H1 (cell line): Measurements from ENCODE around the gene FRK. TPM values are rescaled to one million over a fixed set of nuclear protein-coding genes. Genes with fewer than 3 reads are reported as not detected.

ENCODE experiments used
- CTCF ChIA-PET: fragments of 300-600 bp; sonication (Branson Sonifier 250); formaldehyde crosslinking; loops from one replicate; lab custom pipeline; 2021; ENCODE audit not compliant: partially characterized antibody; lab: Charles Lee
- POLR2A ChIA-PET: fragments of 300-600 bp; sonication (Branson Sonifier 250); formaldehyde crosslinking; loops from one replicate; lab custom pipeline; 2021; ENCODE audit warnings: inconsistent platforms; ENCODE audit not compliant: partially characterized antibody; lab: Charles Lee
- DNase-seq, 2 experiments: peaks; one replicate each; pipeline versions ENCODE4 v3.0.0 to v3.0.0-alpha.2; 2010 to 2022; ENCODE audit warnings: low spot score in 2 of 2, low read depth in 1 of 2, mixed read lengths in 1 of 2
- FAIRE-seq: peaks from 2 replicates; lab custom pipeline; 2011; peaks lifted over from hg19 to GRCh38; lab: Jason Lieb, UNC
- H2AFZ ChIP-seq: 2 replicates; pipeline ENCODE4 v1.8.1; 2012; ENCODE audit warnings: low read length, inconsistent platforms
- H2AK5ac ChIP-seq: 2 replicates; pipeline ENCODE4 v1.6.1; 2013; ENCODE audit warnings: low read depth, low read length
- H2BK120ac ChIP-seq: replicated peaks from 2 replicates; pipeline ENCODE3; 2013; ENCODE audit warnings: low read depth, low read length, inconsistent platforms
- H2BK12ac ChIP-seq: 2 replicates; pipeline ENCODE4 v1.6.1; 2013; ENCODE audit warnings: low read depth, low read length
- H2BK15ac ChIP-seq: 2 replicates; pipeline ENCODE4 v1.6.1; 2013; ENCODE audit warnings: low read length
- H2BK20ac ChIP-seq: 2 replicates; pipeline ENCODE4 v1.6.1; 2013; ENCODE audit warnings: low read length
- H2BK5ac ChIP-seq: 2 replicates; pipeline ENCODE4 v1.6.1; 2013; ENCODE audit warnings: low read depth, low read length
- H3K14ac ChIP-seq: 2 replicates; pipeline ENCODE4 v1.6.1; 2013; ENCODE audit warnings: inconsistent platforms; ENCODE audit not compliant: insufficient read length
- H3K18ac ChIP-seq: 2 replicates; pipeline ENCODE4 v1.6.1; 2013; ENCODE audit warnings: low read length; ENCODE audit errors: extremely low read depth
- H3K23ac ChIP-seq: 2 replicates; pipeline ENCODE4 v1.6.1; 2013; ENCODE audit warnings: inconsistent platforms; ENCODE audit not compliant: insufficient read length
- H3K23me2 ChIP-seq: 2 replicates; pipeline ENCODE4 v1.6.1; 2013; ENCODE audit warnings: low read depth, low read length
- H3K27ac ChIP-seq: 2 replicates; pipeline ENCODE4 v1.6.1; 2011; ENCODE audit warnings: low read depth, low read length, inconsistent platforms
- H3K27me3 ChIP-seq, 4 experiments: replicated peaks in 1 of 4; 1 replicate in 1 of 4; 2 replicates in 3 of 4; pipeline versions ENCODE4 v1.6.1 to v1.8.1; 2011 to 2013; ENCODE audit warnings: low read length in 3 of 4, mild to moderate bottlenecking in 3 of 4, inconsistent platforms in 2 of 4, mixed read lengths in 2 of 4, moderate library complexity in 1 of 4; ENCODE audit not compliant: control insufficient read depth in 3 of 4, insufficient read depth in 3 of 4; ENCODE audit errors: extremely low read depth in 1 of 4
- H3K36me3 ChIP-seq, 4 experiments: 2 replicates each; pipeline versions ENCODE4 v1.6.1 to v1.8.1; 2011 to 2013; ENCODE audit warnings: mild to moderate bottlenecking in 4 of 4, low read length in 3 of 4, moderate library complexity in 2 of 4, control low read depth in 1 of 4, inconsistent platforms in 1 of 4; ENCODE audit not compliant: insufficient read depth in 4 of 4, control insufficient read depth in 2 of 4
- H3K4ac ChIP-seq: replicated peaks from 2 replicates; pipeline ENCODE3; 2013; ENCODE audit warnings: low read length, low read depth, mixed read lengths, inconsistent platforms; ENCODE audit not compliant: insufficient read length
- H3K4me1 ChIP-seq, 4 experiments: replicated peaks in 1 of 4; 1 replicate in 1 of 4; 2 replicates in 3 of 4; pipeline versions ENCODE4 v1.6.1 to v1.8.1; 2011 to 2013; ENCODE audit warnings: low read length in 3 of 4, inconsistent platforms in 2 of 4, mixed read lengths in 1 of 4; ENCODE audit not compliant: insufficient read depth in 4 of 4, control insufficient read depth in 3 of 4
- H3K4me2 ChIP-seq, 2 experiments: 2 replicates each; pipeline versions ENCODE4 v1.6.1 to v1.8.1; 2011 to 2013; ENCODE audit warnings: low read depth in 2 of 2, low read length in 2 of 2, control low read depth in 1 of 2, inconsistent platforms in 1 of 2, mild to moderate bottlenecking in 1 of 2; ENCODE audit not compliant: insufficient read depth in 1 of 2
- H3K4me3 ChIP-seq, 4 experiments: fragments of 200-600, 300-600 bp in 1 of 4; sonication (generic), shearing (Covaris generic), sonication (Bioruptor Twin) in 1 of 4; 2 replicates each; pipeline versions ENCODE4 v1.5.1 to v1.8.1; 2011 to 2016; ENCODE audit warnings: low read length in 4 of 4, low read depth in 3 of 4, control low read depth in 2 of 4, inconsistent platforms in 2 of 4, mild to moderate bottlenecking in 2 of 4, mixed read lengths in 1 of 4, moderate library complexity in 1 of 4; ENCODE audit not compliant: insufficient read depth in 2 of 4; ENCODE audit errors: extremely low read depth in 1 of 4
- H3K56ac ChIP-seq: replicated peaks from 2 replicates; pipeline ENCODE3; 2013; ENCODE audit warnings: low read depth, mild to moderate bottlenecking, mixed read lengths, low read length, inconsistent platforms; ENCODE audit not compliant: insufficient read length
- H3K79me1 ChIP-seq: 2 replicates; pipeline ENCODE4 v1.6.1; 2013; ENCODE audit warnings: low read depth, low read length, control low read depth
- H3K79me2 ChIP-seq, 2 experiments: 2 replicates each; pipeline versions ENCODE4 v1.6.1 to v1.8.1; 2012 to 2013; ENCODE audit warnings: low read length in 2 of 2, mild to moderate bottlenecking in 2 of 2, inconsistent platforms in 1 of 2; ENCODE audit not compliant: insufficient read depth in 2 of 2, control insufficient read depth in 1 of 2
- H3K9ac ChIP-seq, 4 experiments: replicated peaks in 1 of 4; 1 replicate in 1 of 4; 2 replicates in 3 of 4; pipeline versions ENCODE4 v1.6.1 to v1.8.1; 2011 to 2013; ENCODE audit warnings: low read depth in 3 of 4, low read length in 3 of 4, control low read depth in 2 of 4, mild to moderate bottlenecking in 2 of 4, moderate library complexity in 2 of 4, inconsistent platforms in 1 of 4; ENCODE audit errors: extremely low read depth in 1 of 4
- H3K9me3 ChIP-seq, 2 experiments: 2 replicates each; pipeline versions ENCODE4 v1.6.1 to v1.8.1; 2012 to 2013; ENCODE audit warnings: mild to moderate bottlenecking in 2 of 2, moderate library complexity in 2 of 2, control low read depth in 1 of 2, inconsistent platforms in 1 of 2, low read depth in 1 of 2, low read length in 1 of 2, mixed read lengths in 1 of 2; ENCODE audit not compliant: insufficient read depth in 2 of 2
- H4K20me1 ChIP-seq, 2 experiments: replicated peaks in 1 of 2; 2 replicates each; pipeline versions ENCODE3 to v1.8.1; 2011 to 2013; ENCODE audit warnings: inconsistent platforms in 2 of 2, low read length in 2 of 2, mild to moderate bottlenecking in 1 of 2; ENCODE audit not compliant: insufficient read depth in 2 of 2, control insufficient read depth in 1 of 2
- H4K5ac ChIP-seq: 2 replicates; pipeline ENCODE4 v1.6.1; 2013; ENCODE audit warnings: low read length, low read depth, mixed read lengths, inconsistent platforms; ENCODE audit not compliant: insufficient read length
- H4K8ac ChIP-seq: 2 replicates; pipeline ENCODE4 v1.8.0; 2013; ENCODE audit warnings: mild to moderate bottlenecking, moderate library complexity, low read length, inconsistent platforms; ENCODE audit not compliant: insufficient read depth; ENCODE audit errors: extremely low read depth
- H4K91ac ChIP-seq: replicated peaks from 2 replicates; pipeline ENCODE3; 2013; ENCODE audit warnings: low read length, mixed read lengths, inconsistent platforms; ENCODE audit not compliant: insufficient read length
- CREB1 ChIP-seq: IDR thresholded peaks from 2 replicates; pipeline ENCODE4 v1.6.1; 2012; ENCODE audit warnings: inconsistent platforms
- HDAC6 ChIP-seq: IDR thresholded peaks from one replicate; pipeline ENCODE4 v1.7.1; 2012; ENCODE audit warnings: low read depth, mild to moderate bottlenecking, inconsistent platforms, low read length, moderate library complexity
- RBBP5 ChIP-seq: IDR thresholded peaks from 2 replicates; pipeline ENCODE4 v1.7.1; 2012; ENCODE audit warnings: low read depth, mild to moderate bottlenecking, inconsistent platforms, low read length, moderate library complexity, borderline replicate concordance
- SAP30 ChIP-seq: fragments of 300-600 bp; sonication (generic); IDR thresholded peaks from 2 replicates; pipeline ENCODE4 v1.7.1; 2012; ENCODE audit warnings: low read length, moderate library complexity, mild to moderate bottlenecking, inconsistent platforms; ENCODE audit not compliant: insufficient read depth, insufficient replicate concordance
- TAF7 ChIP-seq: optimal IDR thresholded peaks from 2 replicates; pipeline ENCODE3; 2011; ENCODE audit warnings: low read depth, mild to moderate bottlenecking, inconsistent platforms, low read length, moderate library complexity, borderline replicate concordance
- ZNF274 ChIP-seq: IDR thresholded peaks from 2 replicates; pipeline ENCODE4 v1.7.0; 2012; ENCODE audit warnings: low read length, borderline replicate concordance; ENCODE audit errors: extremely low read depth
- WGBS, 2 experiments: shearing (Covaris generic) in 1 of 2; methylation state at CpG; one replicate each; pipeline versions ENCODE4 v1.1.6 to v1.1.7; 2013 to 2015; ENCODE audit warnings: low lambda C conversion rate in 2 of 2, mixed read lengths in 2 of 2, inconsistent platforms in 1 of 2, low coverage in 1 of 2, missing lambda C conversion rate in 1 of 2; ENCODE audit not compliant: insufficient replicate concordance in 2 of 2, insufficient coverage in 1 of 2, insufficient read length in 1 of 2; ENCODE audit errors: extremely low coverage in 1 of 2, missing lambda C conversion rate in 1 of 2; 5-methylcytosine and 5-hydroxymethylcytosine counted together
- polyA plus RNA-seq, 7 experiments: library from polyadenylated mRNA; depleted of rRNA in 3 of 7; stranded (reverse) in 5 of 7; unstranded in 2 of 7; fragments of >200 nt in 5 of 7; fragments of 200-250 nt in 2 of 7; gene quantifications; 1 replicate in 5 of 7; 2 replicates in 1 of 7; 4 replicates in 1 of 7; pipeline versions ENCODE4 v1.2.1 to v1.2.3, GENCODE V29; 2011 to 2013; ENCODE audit warnings: missing spikeins in 2 of 7, mixed read lengths in 2 of 7
- total RNA-seq: library from RNA; stranded (reverse); fragmentation: NEBNext Ultra II Directional; extraction: Animal tissue kit (Norgen Biotek cat#: 25700); gene quantifications from 2 replicates; pipeline ENCODE4 v1.2.1, GENCODE V29; 2021

The FRK gene
- total and polyA plus RNA-seq, 2 of the 8 experiments (the other 6 are each of a cell fraction or from before 2014, with no cell fraction given) = 0.11 to 0.24 TPM

- no peak overlapping the region for H4K91ac ChIP-seq
- H3K14ac ChIP-seq = no peak overlapping the region
- no peaks in the 10 kb centered on the region for H3K27me3 ChIP-seq
- H3K4ac ChIP-seq = no peak overlapping the region
- no peaks in the 10 kb centered on the region for H3K79me2 ChIP-seq
- 87% methylated on average over 2 of the region's 2 CpGs; no CpG with 5 or more reads in 1 of the 2 experiments for WGBS, 2 experiments
- ChIA-PET POLR2A (no interaction called here), CTCF (interaction anchor here (2.4 to 3.2 kb wide), 2 partner anchors 12 to 21 kb away, joined by 7 to 9 read pairs; no protein-coding TSS in a partner anchor)
- no peak overlapping the region for H3K23ac ChIP-seq
- H3K4me1 ChIP-seq = no peaks in the 10 kb centered on the region
- H3K23me2 ChIP-seq = no peaks in the 10 kb centered on the region
- FAIRE-seq = no peak
- H4K20me1 ChIP-seq = no peaks in the 10 kb centered on the region
- H2BK20ac ChIP-seq = no peak overlapping the region
- H2BK5ac ChIP-seq = no peak overlapping the region
- H2BK12ac ChIP-seq = no peak overlapping the region
- H3K4me3 ChIP-seq = no peak overlapping the region
- no peak overlapping the region for H3K27ac ChIP-seq
- no peak overlapping the region for H2BK120ac ChIP-seq
- no peak overlapping the region for H2AK5ac ChIP-seq
- H3K36me3 ChIP-seq = no peaks in the 10 kb centered on the region; a peak in 1 of 8 replicates
- no peak overlapping the region for H2AFZ ChIP-seq
- H4K8ac ChIP-seq = no peak overlapping the region
- H3K4me2 ChIP-seq = no peak overlapping the region
- H2BK15ac ChIP-seq = no peak overlapping the region
- no peak overlapping the region for H4K5ac ChIP-seq
- H3K18ac ChIP-seq = no peak overlapping the region
- no peak overlapping the region for H3K56ac ChIP-seq
- H3K9ac ChIP-seq = no peak overlapping the region
- no peak for DNase-seq
- H3K79me1 ChIP-seq = no peaks in the 10 kb centered on the region
- TF ChIP-seq TAF7 (no peak), CREB1 (no peak), SAP30 (no peak), RBBP5 (no peak), ZNF274 (no peak), HDAC6 (no peak)
- H3K9me3 ChIP-seq = no peaks in the 10 kb centered on the region
Measured at GRCh38 chr6:116084284-116084683, 23.6 kb upstream of the FRK start.
